ENCODE measurements around the gene EXOC4.
A peak's percentile ranks its signal among the peaks of the same experiment; 100 is the strongest.

Gene EXOC4

GRCh38 chr7:134014935-134015334, 762.1 kb downstream of the EXOC4 start:
- H3K9me2 ChIP-seq (ENCODE audit: low read depth, low read length): no peaks in the 10 kb centered on the region
- no peaks in the 10 kb centered on the region for H3K4me1 ChIP-seq (ENCODE audit: insufficient read depth, low read length, severe bottlenecking)
- H3K4me3 ChIP-seq (ENCODE audit: low read depth, low read length, poor library complexity, severe bottlenecking): no peak overlapping the region
- TF ChIP-seq EZH2 (IDR thresholded peaks at IDR 0.05; ENCODE audit: borderline replicate concordance, low read length) (no peak), CTCF (IDR thresholded peaks at IDR 0.05; ENCODE audit: low read length) (no peak)
- no peaks in the 10 kb centered on the region for H4K20me1 ChIP-seq (ENCODE audit: insufficient read depth, low read length)
- H3K9me3 ChIP-seq (ENCODE audit: low read length): no peaks in the 10 kb centered on the region
- H3F3A ChIP-seq (ENCODE audit: insufficient read depth, low read length): no peaks in the 10 kb centered on the region
- no peaks in the 10 kb centered on the region for H3K27me3 ChIP-seq (ENCODE audit: insufficient read depth, low read length)
- no peak overlapping the region for H3K27ac ChIP-seq (ENCODE audit: low read depth, low read length, poor library complexity, severe bottlenecking)
- no peak overlapping the region for H3K4me2 ChIP-seq (ENCODE audit: low read length)
- no peaks in the 10 kb centered on the region for H3K79me2 ChIP-seq (ENCODE audit: insufficient read depth, low read length)
- no peaks in the 10 kb centered on the region for H3K36me3 ChIP-seq (ENCODE audit: insufficient read depth, low read length)
- H3K9ac ChIP-seq (ENCODE audit: low read length): no peak overlapping the region
- no peak overlapping the region for H2AFZ ChIP-seq (ENCODE audit: low read length)

DNA sequence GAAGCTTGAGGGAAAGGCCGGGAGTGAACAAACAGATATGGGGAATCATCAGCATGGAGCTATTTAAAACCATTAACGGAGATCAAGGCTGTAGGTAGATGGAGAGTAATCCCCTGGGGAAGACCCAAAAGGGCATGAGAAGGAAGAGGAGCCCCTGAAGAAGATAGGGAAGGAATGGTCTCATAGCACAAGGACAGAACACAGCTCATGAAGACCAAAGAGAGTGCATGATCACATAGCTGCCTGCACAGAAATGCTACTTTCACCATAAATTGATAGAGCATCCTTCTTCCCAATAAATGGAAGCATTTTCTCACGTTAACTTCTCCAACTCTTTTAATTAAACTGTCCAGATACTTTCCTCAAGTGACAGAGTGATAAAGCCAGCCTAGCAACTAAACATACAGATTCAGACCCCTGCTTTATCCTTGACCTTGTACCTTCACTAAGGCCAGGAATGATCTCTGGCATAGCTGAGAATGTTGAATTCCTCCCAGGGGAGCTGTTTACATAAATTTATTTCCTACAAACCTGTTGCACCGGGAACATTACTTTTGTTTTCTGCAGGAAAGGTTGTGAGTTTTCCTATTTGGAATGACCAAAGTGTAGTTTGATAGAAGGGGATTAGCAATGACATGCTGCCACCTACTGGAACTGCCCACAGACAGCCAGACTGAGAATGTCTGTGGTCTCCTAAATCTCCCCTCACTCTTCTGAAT, 763.5 kb downstream of the EXOC4 start:
- TF ChIP-seq CTCF (IDR thresholded peaks at IDR 0.05; ENCODE audit: low read length): peak; percentile 99
- TF ChIP-seq EZH2 (IDR thresholded peaks at IDR 0.05; ENCODE audit: borderline replicate concordance, low read length): no peak
- Histone ChIP-seq H3K4me2 (ENCODE audit: low read length) (no peak overlapping the region), H3K9ac (ENCODE audit: low read length) (no peak overlapping the region), H2AFZ (ENCODE audit: low read length) (no peak overlapping the region), H3K9me2 (ENCODE audit: low read depth, low read length) (no peaks in the 10 kb centered on the region), H3K79me2 (ENCODE audit: insufficient read depth, low read length) (no peaks in the 10 kb centered on the region), H3K27me3 (ENCODE audit: insufficient read depth, low read length) (no peaks in the 10 kb centered on the region), H4K20me1 (ENCODE audit: insufficient read depth, low read length) (no peaks in the 10 kb centered on the region), H3K27ac (ENCODE audit: low read depth, low read length, poor library complexity, severe bottlenecking) (no peak overlapping the region), H3K36me3 (ENCODE audit: insufficient read depth, low read length) (no peaks in the 10 kb centered on the region), H3K9me3 (ENCODE audit: low read length) (no peaks in the 10 kb centered on the region), H3K4me1 (ENCODE audit: insufficient read depth, low read length, severe bottlenecking) (peaks cover 6% of the 10 kb centered on the region), H3F3A (ENCODE audit: insufficient read depth, low read length) (no peaks in the 10 kb centered on the region), H3K4me3 (ENCODE audit: low read depth, low read length, poor library complexity, severe bottlenecking) (no peak overlapping the region)

DNA sequence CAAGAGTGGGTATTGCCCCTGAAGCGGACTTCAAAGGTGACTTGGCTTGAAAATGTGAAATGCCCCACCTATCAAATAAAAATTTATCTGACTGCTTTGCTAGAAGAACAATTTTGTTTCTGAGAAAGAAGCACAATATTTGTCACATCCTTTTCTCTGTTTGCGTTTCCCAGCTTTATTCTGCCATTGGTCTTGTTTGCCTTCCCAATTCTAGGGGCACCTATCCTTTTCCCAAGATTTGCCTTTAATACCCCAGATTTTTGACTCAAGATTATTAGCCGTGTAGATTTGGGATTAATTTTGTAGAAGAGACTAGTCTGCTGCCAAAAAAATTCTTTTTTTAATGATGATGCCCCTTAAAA, 764.0 kb downstream of the EXOC4 start:
- H3K79me2 ChIP-seq (ENCODE audit: insufficient read depth, low read length): no peaks in the 10 kb centered on the region
- no peak overlapping the region for H3K4me3 ChIP-seq (ENCODE audit: low read depth, low read length, poor library complexity, severe bottlenecking)
- no peak overlapping the region for H3K4me2 ChIP-seq (ENCODE audit: low read length)
- no peaks in the 10 kb centered on the region for H4K20me1 ChIP-seq (ENCODE audit: insufficient read depth, low read length)
- H3K27me3 ChIP-seq (ENCODE audit: insufficient read depth, low read length): no peaks in the 10 kb centered on the region
- H2AFZ ChIP-seq (ENCODE audit: low read length): no peak overlapping the region
- no peaks in the 10 kb centered on the region for H3K9me2 ChIP-seq (ENCODE audit: low read depth, low read length)
- H3K9ac ChIP-seq (ENCODE audit: low read length): no peak overlapping the region
- H3K36me3 ChIP-seq (ENCODE audit: insufficient read depth, low read length): no peaks in the 10 kb centered on the region
- peaks cover 7% of the 10 kb centered on the region for H3K4me1 ChIP-seq (ENCODE audit: insufficient read depth, low read length, severe bottlenecking)
- H3K9me3 ChIP-seq (ENCODE audit: low read length): no peaks in the 10 kb centered on the region
- TF ChIP-seq CTCF (IDR thresholded peaks at IDR 0.05; ENCODE audit: low read length) (peak; percentile 29; the same call in 1 of the 2 replicates), EZH2 (IDR thresholded peaks at IDR 0.05; ENCODE audit: borderline replicate concordance, low read length) (no peak)
- H3K27ac ChIP-seq (ENCODE audit: low read depth, low read length, poor library complexity, severe bottlenecking): no peak overlapping the region
- no peaks in the 10 kb centered on the region for H3F3A ChIP-seq (ENCODE audit: insufficient read depth, low read length)

All from OCI-LY1 (cell line).